Ishikawa (cell line): ENCODE results near the gene CPPED1.

ENCODE experiments used
- EP300 ChIP-seq: IDR thresholded peaks from 2 replicates; pipeline ENCODE4 v1.6.1; 2012; ENCODE audit warnings: borderline replicate concordance
- RAD21 ChIP-seq: IDR thresholded peaks from 2 replicates; pipeline ENCODE4 v1.6.1; 2012; ENCODE audit warnings: low read depth
- TAF1 ChIP-seq: IDR thresholded peaks from 2 replicates; pipeline ENCODE4 v1.6.1; 2012; ENCODE audit warnings: low read depth, mild to moderate bottlenecking
- TEAD4 ChIP-seq: IDR thresholded peaks from 2 replicates; pipeline ENCODE4 v1.6.1; 2012
- TF ChIP-seq, protein P1 (sequence below): IDR thresholded peaks from 2 replicates; pipeline ENCODE4 v1.6.1; 2012; ENCODE audit warnings: low read depth, mild to moderate bottlenecking
- TF ChIP-seq, protein P2 (sequence below): IDR thresholded peaks from 2 replicates; pipeline ENCODE4 v1.6.1; 2012

DNA sequence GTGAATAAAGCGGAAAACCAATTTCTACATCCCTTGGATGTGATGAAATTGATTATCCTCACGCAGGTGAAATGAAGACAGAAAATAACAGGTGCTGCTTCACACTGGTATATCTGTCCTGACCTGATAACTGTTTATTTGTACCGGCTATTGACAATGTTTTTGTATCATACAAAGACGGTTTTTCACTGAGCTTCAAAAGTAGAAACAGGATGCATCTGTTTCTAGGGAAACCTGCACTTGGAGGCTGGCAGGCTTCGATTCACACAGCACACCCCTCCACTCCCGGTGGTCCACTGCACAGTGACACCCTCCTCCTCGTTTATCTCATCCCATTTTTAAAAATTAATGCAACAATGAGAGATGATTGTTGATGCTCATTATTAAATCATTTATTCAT, 104.5 kb downstream of the CPPED1 start:
- TF ChIP-seq, protein P1, sequence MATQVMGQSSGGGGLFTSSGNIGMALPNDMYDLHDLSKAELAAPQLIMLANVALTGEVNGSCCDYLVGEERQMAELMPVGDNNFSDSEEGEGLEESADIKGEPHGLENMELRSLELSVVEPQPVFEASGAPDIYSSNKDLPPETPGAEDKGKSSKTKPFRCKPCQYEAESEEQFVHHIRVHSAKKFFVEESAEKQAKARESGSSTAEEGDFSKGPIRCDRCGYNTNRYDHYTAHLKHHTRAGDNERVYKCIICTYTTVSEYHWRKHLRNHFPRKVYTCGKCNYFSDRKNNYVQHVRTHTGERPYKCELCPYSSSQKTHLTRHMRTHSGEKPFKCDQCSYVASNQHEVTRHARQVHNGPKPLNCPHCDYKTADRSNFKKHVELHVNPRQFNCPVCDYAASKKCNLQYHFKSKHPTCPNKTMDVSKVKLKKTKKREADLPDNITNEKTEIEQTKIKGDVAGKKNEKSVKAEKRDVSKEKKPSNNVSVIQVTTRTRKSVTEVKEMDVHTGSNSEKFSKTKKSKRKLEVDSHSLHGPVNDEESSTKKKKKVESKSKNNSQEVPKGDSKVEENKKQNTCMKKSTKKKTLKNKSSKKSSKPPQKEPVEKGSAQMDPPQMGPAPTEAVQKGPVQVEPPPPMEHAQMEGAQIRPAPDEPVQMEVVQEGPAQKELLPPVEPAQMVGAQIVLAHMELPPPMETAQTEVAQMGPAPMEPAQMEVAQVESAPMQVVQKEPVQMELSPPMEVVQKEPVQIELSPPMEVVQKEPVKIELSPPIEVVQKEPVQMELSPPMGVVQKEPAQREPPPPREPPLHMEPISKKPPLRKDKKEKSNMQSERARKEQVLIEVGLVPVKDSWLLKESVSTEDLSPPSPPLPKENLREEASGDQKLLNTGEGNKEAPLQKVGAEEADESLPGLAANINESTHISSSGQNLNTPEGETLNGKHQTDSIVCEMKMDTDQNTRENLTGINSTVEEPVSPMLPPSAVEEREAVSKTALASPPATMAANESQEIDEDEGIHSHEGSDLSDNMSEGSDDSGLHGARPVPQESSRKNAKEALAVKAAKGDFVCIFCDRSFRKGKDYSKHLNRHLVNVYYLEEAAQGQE = no peak
- TF ChIP-seq RAD21 (no peak), TEAD4 (no peak), EP300 (no peak), TAF1 (no peak)
- TF ChIP-seq, protein P2, sequence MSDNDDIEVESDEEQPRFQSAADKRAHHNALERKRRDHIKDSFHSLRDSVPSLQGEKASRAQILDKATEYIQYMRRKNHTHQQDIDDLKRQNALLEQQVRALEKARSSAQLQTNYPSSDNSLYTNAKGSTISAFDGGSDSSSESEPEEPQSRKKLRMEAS = no peak
